ENCODE results near the gene BIN2. TPM values are rescaled to one million over a fixed set of nuclear protein-coding genes. Genes with fewer than 3 reads are reported as not detected.

The BIN2 gene
- total RNA-seq, 3 donors from 2014 or later (not counting 1 experiment from before 2014, with no cell fraction given), result 443 to 495 (median 478) TPM

GRCh38 chr12:51346581-51346980, 22.6 kb upstream of the BIN2 start, which contains the start of gene CELA1:
Gene CELA1, minus strand, starts transcription at chr12:51346679. Its CDS starts 41 bp downstream, at chr12:51346638.
- 100% methylated on average over 3 of the region's 3 CpGs for WGBS (ENCODE audit: insufficient coverage)
- H3K9me3 Mint-ChIP-seq, result no peaks in the 10 kb centered on the region
- H3K4me1 Mint-ChIP-seq, result peaks cover under 1% of the 10 kb centered on the region in 2 donors
- no peaks in the 10 kb centered on the region for H3K36me3 ChIP-seq (ENCODE audit: control insufficient read depth, insufficient read depth, low read length)
- no peak within 1 kb of the TSS for H3K27ac ChIP-seq (ENCODE audit: low read length)
- H3K36me3 Mint-ChIP-seq, result no peaks in the 10 kb centered on the region
- ATAC-seq (no peak), DNase-seq (no peak)
- no peak within 1 kb of the TSS for H3K4me3 ChIP-seq (ENCODE audit: low read length)
- H3K27ac Mint-ChIP-seq, result no peak within 1 kb of the TSS
- H3K27me3 Mint-ChIP-seq (ENCODE audit: low read depth in 2 of 2), result no peaks in the 10 kb centered on the region
- no peaks in the 10 kb centered on the region for H3K27me3 ChIP-seq (ENCODE audit: control insufficient read depth, insufficient read depth, low read length)
- no peak within 1 kb of the TSS for H3K4me3 Mint-ChIP-seq
- intact Hi-C loops (cut with micrococcal nuclease), result no loop called here
- TF ChIP-seq CTCF (IDR thresholded peaks at IDR 0.05), result no peak
- H3K4me1 ChIP-seq (ENCODE audit: control insufficient read depth, insufficient read depth, low read length), result no peaks in the 10 kb centered on the region
- no peaks in the 10 kb centered on the region for H3K9me3 ChIP-seq (ENCODE audit: control insufficient read depth, insufficient read depth, low read length)

GRCh38 chr12:51345681-51346080, 21.7 kb upstream of the BIN2 start:
- TF ChIP-seq CTCF (IDR thresholded peaks at IDR 0.05), result no peak
- no peak overlapping the region for H3K4me3 Mint-ChIP-seq
- no peaks in the 10 kb centered on the region for H3K27me3 Mint-ChIP-seq (ENCODE audit: low read depth in 2 of 2)
- WGBS (ENCODE audit: insufficient coverage), result 57% methylated on average over 7 of the region's 7 CpGs
- intact Hi-C loops (cut with micrococcal nuclease), result no loop called here
- no peak overlapping the region for H3K4me3 ChIP-seq (ENCODE audit: low read length)
- peaks cover 8% of the 10 kb centered on the region for H3K4me1 ChIP-seq (ENCODE audit: control insufficient read depth, insufficient read depth, low read length)
- no peak overlapping the region for H3K27ac ChIP-seq (ENCODE audit: low read length)
- no peak for ATAC-seq
- no peak overlapping the region for H3K27ac Mint-ChIP-seq
- no peaks in the 10 kb centered on the region for H3K27me3 ChIP-seq (ENCODE audit: control insufficient read depth, insufficient read depth, low read length)
- no peaks in the 10 kb centered on the region for H3K9me3 Mint-ChIP-seq
- no peaks in the 10 kb centered on the region for H3K36me3 Mint-ChIP-seq
- no peaks in the 10 kb centered on the region for H3K36me3 ChIP-seq (ENCODE audit: control insufficient read depth, insufficient read depth, low read length)
- H3K4me1 Mint-ChIP-seq, result peaks cover 7 to 9% of the 10 kb centered on the region in 2 donors
- H3K9me3 ChIP-seq (ENCODE audit: control insufficient read depth, insufficient read depth, low read length), result no peaks in the 10 kb centered on the region
- no peak for DNase-seq

DNA sequence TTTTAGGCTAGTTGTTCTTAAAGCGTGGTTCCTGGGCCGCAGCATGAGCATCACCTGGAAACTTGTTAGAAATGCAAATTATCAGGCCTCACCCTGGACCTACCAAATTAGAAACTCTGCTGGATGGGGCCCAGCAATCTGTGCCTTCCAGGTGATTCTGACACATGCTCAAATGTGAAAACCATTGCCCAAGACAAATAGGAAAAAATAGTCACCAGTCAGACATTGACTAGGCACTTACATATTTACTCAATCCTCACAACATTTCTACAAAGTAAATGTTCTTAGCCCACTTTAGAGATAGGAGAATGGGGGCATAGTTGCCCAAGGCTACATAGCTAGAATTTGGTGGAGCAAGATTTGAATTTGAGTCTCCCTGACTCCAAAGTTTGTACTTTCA, 19.2 kb upstream of the BIN2 start:
- intact Hi-C loops (cut with micrococcal nuclease), result loop anchor here (5.0 kb wide), 1 partner anchor 76 kb away; no protein-coding TSS in a partner anchor
- Mint-ChIP-seq H3K4me1 (peaks cover 7 to 9% of the 10 kb centered on the region in 2 donors), H3K9me3 (no peaks in the 10 kb centered on the region), H3K36me3 (no peaks in the 10 kb centered on the region), H3K4me3 (no peak overlapping the region), H3K27me3 (ENCODE audit: low read depth in 2 of 2) (no peaks in the 10 kb centered on the region), H3K27ac (no peak overlapping the region)
- Histone ChIP-seq H3K36me3 (ENCODE audit: control insufficient read depth, insufficient read depth, low read length) (no peaks in the 10 kb centered on the region), H3K27me3 (ENCODE audit: control insufficient read depth, insufficient read depth, low read length) (no peaks in the 10 kb centered on the region), H3K4me1 (ENCODE audit: control insufficient read depth, insufficient read depth, low read length) (peaks cover 9% of the 10 kb centered on the region), H3K9me3 (ENCODE audit: control insufficient read depth, insufficient read depth, low read length) (no peaks in the 10 kb centered on the region), H3K27ac (ENCODE audit: low read length) (no peak overlapping the region), H3K4me3 (ENCODE audit: low read length) (no peak overlapping the region)
- WGBS (ENCODE audit: insufficient coverage), result 76% methylated on average over 2 of the region's 2 CpGs
- no peak for ATAC-seq
- no peak for DNase-seq
- no peak for TF ChIP-seq CTCF (IDR thresholded peaks at IDR 0.05)

- H3K36me3 ChIP-seq (ENCODE audit: control insufficient read depth, insufficient read depth, low read length), result no peaks in the 10 kb centered on the region
- no peak for ATAC-seq
- no peak for DNase-seq
- H3K4me3 Mint-ChIP-seq, result no peak overlapping the region
- no peaks in the 10 kb centered on the region for H3K27me3 Mint-ChIP-seq (ENCODE audit: low read depth in 2 of 2)
- H3K9me3 Mint-ChIP-seq, result no peaks in the 10 kb centered on the region
- 94% methylated on average over 10 of the region's 10 CpGs for WGBS (ENCODE audit: insufficient coverage)
- no peaks in the 10 kb centered on the region for H3K9me3 ChIP-seq (ENCODE audit: control insufficient read depth, insufficient read depth, low read length)
- no peak for TF ChIP-seq CTCF (IDR thresholded peaks at IDR 0.05)
- H3K27me3 ChIP-seq (ENCODE audit: control insufficient read depth, insufficient read depth, low read length), result no peaks in the 10 kb centered on the region
- peaks cover 7 to 9% of the 10 kb centered on the region in 2 donors for H3K4me1 Mint-ChIP-seq
- H3K27ac Mint-ChIP-seq, result no peak overlapping the region
- peaks cover 9% of the 10 kb centered on the region for H3K4me1 ChIP-seq (ENCODE audit: control insufficient read depth, insufficient read depth, low read length)
- H3K36me3 Mint-ChIP-seq, result no peaks in the 10 kb centered on the region
- no peak overlapping the region for H3K27ac ChIP-seq (ENCODE audit: low read length)
- intact Hi-C loops (cut with micrococcal nuclease), result loop anchor here (5.0 kb wide), 1 partner anchor 75 kb away; no protein-coding TSS in a partner anchor
- H3K4me3 ChIP-seq (ENCODE audit: low read length), result no peak overlapping the region
Measured at GRCh38 chr12:51342416-51342815, 18.4 kb upstream of the BIN2 start.

Data from natural killer cell (primary cell).